ENCODE results near the gene TTC21B.
"Not testable (repeated sequence)": the region's sequence is repeated elsewhere in the genome, so short reads cannot be mapped to it uniquely, and the experiment has no call there.

Gene TTC21B

DNA sequence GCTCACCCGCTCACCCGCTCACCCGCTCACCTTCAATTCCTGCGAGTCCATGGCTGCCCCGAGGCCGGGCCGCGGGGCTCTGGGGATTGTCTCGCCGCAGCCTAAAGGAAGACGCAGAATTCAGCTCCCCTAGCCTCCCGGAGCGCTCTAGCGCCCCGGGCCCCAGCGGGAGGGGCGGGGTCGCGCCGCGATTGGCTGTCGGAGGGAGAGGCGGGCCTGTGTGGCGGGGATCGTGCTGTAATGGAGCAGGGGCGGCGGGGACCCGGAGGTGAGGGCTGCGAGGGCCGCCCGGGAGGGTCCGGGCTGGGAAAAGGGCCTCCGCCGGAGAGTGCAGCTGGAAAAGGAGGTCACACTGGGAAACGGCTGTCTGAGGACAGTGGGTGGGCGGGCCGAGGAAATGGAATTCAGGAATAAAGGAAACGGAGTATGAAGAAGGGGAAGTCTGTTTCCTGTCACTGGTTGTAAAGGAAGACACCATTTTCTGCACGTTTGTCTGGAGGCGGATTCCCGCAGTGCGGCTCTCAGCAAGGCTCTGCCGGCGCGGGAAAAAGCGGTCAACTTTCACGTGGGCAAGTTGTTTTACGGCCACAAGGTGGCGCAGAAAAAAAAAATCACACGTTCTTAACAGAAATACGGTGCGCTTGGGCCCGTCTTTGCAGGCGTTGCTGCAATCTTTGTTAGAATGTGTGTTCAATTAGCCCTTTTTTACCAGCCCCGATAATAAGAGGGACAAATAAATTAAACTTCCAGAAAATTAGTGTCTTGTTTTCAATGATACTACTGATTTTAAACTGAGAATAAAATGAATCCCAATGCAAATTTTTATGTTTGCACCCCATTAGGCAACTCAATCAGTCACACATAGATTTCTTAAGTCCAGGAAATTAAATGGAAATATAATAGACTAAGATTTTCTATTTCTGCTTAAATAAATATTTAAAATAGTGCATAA is at the start of gene TTC21B:
Gene TTC21B (minus strand): TSS at position 122 of the 952 bp plus-strand sequence. CDS start 71 bp downstream, at position 51.
- Histone ChIP-seq H3K4me1 (ENCODE audit: control insufficient read depth, insufficient read depth, low read length) (peaks cover 14% of the 10 kb centered on the region), H3K9me3 (ENCODE audit: control insufficient read depth, insufficient read depth, low read length) (no peaks in the 10 kb centered on the region), H3K9ac (ENCODE audit: low read depth, low read length) (peak within 1 kb of the TSS; percentile 83), H3K27ac (ENCODE audit: low read depth, low read length) (peak within 1 kb of the TSS; percentile 97), H3K27me3 (ENCODE audit: control insufficient read depth, insufficient read depth, low read length) (no peaks in the 10 kb centered on the region), H3K4me3 (ENCODE audit: low read depth, low read length) (peak within 1 kb of the TSS; percentile 75), H3K36me3 (ENCODE audit: control insufficient read depth, insufficient read depth, low read length) (peaks cover 6% of the 10 kb centered on the region; the same call in 1 of the 2 replicates)

GRCh38 chr2:166000401-166000800 is 46.8 kb upstream of the TTC21B start:
- Histone ChIP-seq H3K36me3 (ENCODE audit: control insufficient read depth, insufficient read depth, low read length) (no peaks in the 10 kb centered on the region), H3K27me3 (ENCODE audit: control insufficient read depth, insufficient read depth, low read length) (no peaks in the 10 kb centered on the region), H3K27ac (ENCODE audit: low read depth, low read length) (no peak overlapping the region), H3K9me3 (ENCODE audit: control insufficient read depth, insufficient read depth, low read length) (no peaks in the 10 kb centered on the region), H3K4me1 (ENCODE audit: control insufficient read depth, insufficient read depth, low read length) (no peaks in the 10 kb centered on the region), H3K4me3 (ENCODE audit: low read depth, low read length) (no peak overlapping the region), H3K9ac (ENCODE audit: low read depth, low read length) (no peak overlapping the region)

DNA sequence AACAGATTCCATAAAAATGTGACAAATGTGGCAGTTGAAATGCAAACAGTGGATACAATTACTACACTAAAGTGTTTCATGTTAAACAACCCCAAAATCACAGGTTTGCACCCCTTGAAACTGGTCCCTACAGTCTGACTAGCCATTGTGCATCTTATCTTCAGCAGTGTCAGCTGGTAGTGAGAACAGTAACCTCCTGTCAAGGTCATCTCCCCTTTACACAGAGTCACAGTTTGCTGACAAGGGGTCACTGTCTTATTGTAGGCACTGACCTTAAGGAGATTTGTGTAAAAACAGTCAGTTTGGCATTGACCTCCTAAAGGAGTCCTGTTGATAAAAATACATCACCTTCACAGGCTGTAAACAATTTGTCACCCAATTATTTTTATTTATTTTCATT is 37.3 kb upstream of the TTC21B start:
- H3K4me3 ChIP-seq (ENCODE audit: low read depth, low read length) = no peak overlapping the region
- H3K27ac ChIP-seq (ENCODE audit: low read depth, low read length) = no peak overlapping the region
- no peaks in the 10 kb centered on the region for H3K4me1 ChIP-seq (ENCODE audit: control insufficient read depth, insufficient read depth, low read length)
- H3K36me3 ChIP-seq (ENCODE audit: control insufficient read depth, insufficient read depth, low read length) = no peaks in the 10 kb centered on the region
- no peak overlapping the region for H3K9ac ChIP-seq (ENCODE audit: low read depth, low read length)
- H3K9me3 ChIP-seq (ENCODE audit: control insufficient read depth, insufficient read depth, low read length) = no peaks in the 10 kb centered on the region
- H3K27me3 ChIP-seq (ENCODE audit: control insufficient read depth, insufficient read depth, low read length) = no peaks in the 10 kb centered on the region

GRCh38 chr2:165989851-165990250 is 36.3 kb upstream of the TTC21B start:
- Histone ChIP-seq H3K27me3 (ENCODE audit: control insufficient read depth, insufficient read depth, low read length) (no peaks in the 10 kb centered on the region), H3K4me3 (ENCODE audit: low read depth, low read length) (no peak overlapping the region), H3K27ac (ENCODE audit: low read depth, low read length) (no peak overlapping the region), H3K4me1 (ENCODE audit: control insufficient read depth, insufficient read depth, low read length) (no peaks in the 10 kb centered on the region), H3K9ac (ENCODE audit: low read depth, low read length) (no peak overlapping the region), H3K36me3 (ENCODE audit: control insufficient read depth, insufficient read depth, low read length) (no peaks in the 10 kb centered on the region), H3K9me3 (ENCODE audit: control insufficient read depth, insufficient read depth, low read length) (no peaks in the 10 kb centered on the region)

DNA sequence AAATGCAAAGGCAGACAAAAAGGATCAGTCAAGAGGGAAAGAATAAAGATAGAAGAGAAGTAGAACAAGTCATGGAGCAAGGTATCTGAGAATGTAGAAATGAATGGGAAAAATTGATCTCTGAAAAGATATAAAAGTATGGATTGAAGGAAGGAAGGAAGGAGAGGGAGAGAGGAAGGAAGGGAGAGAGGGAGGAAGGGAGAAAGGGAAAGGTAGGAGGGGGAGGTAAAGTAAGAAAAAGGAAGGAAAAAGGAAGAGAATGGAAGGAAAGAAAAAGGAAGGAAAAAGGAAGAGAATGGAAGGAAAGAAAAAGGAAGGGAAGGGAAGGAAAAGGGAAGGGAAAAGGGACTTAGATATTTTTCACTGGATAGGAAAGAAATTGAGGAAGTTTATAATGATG is 31.5 kb upstream of the TTC21B start:
- H3K27ac ChIP-seq (ENCODE audit: low read depth, low read length) = no peak overlapping the region
- H3K36me3 ChIP-seq (ENCODE audit: control insufficient read depth, insufficient read depth, low read length) = no peaks in the 10 kb centered on the region
- no peak overlapping the region for H3K4me3 ChIP-seq (ENCODE audit: low read depth, low read length)
- no peaks in the 10 kb centered on the region for H3K4me1 ChIP-seq (ENCODE audit: control insufficient read depth, insufficient read depth, low read length)
- H3K27me3 ChIP-seq (ENCODE audit: control insufficient read depth, insufficient read depth, low read length) = no peaks in the 10 kb centered on the region
- no peaks in the 10 kb centered on the region for H3K9me3 ChIP-seq (ENCODE audit: control insufficient read depth, insufficient read depth, low read length)
- no peak overlapping the region for H3K9ac ChIP-seq (ENCODE audit: low read depth, low read length)

DNA sequence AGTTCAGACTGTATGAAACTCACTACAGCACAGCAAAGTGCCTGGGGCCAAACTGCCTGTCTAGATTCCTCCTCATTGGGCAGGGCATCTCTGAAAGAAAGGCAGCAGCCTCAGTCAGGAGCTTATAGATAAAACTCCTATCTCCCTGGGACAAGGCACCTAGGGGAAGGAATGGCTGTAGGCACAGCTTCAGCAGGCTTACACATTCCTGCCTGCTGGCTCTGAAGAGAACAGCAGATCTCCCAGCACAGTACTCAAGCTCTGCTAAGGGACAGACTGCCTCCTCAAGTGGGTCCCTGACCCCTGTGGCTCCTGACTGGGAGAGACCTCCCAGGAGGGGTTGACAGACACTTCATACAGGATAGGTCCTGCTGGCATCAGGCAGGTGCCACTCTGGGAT is 18.6 kb upstream of the TTC21B start:
- not testable (repeated sequence) for H3K9me3 ChIP-seq (ENCODE audit: control insufficient read depth, insufficient read depth, low read length); H3K4me3 ChIP-seq (ENCODE audit: low read depth, low read length); H3K36me3 ChIP-seq (ENCODE audit: control insufficient read depth, insufficient read depth, low read length); H3K27me3 ChIP-seq (ENCODE audit: control insufficient read depth, insufficient read depth, low read length); H3K4me1 ChIP-seq (ENCODE audit: control insufficient read depth, insufficient read depth, low read length); H3K9ac ChIP-seq (ENCODE audit: low read depth, low read length); H3K27ac ChIP-seq (ENCODE audit: low read depth, low read length)

GRCh38 chr2:165970663-165971062 is 17.1 kb upstream of the TTC21B start:
- Histone ChIP-seq H3K9me3 (ENCODE audit: control insufficient read depth, insufficient read depth, low read length) (no peaks in the 10 kb centered on the region), H3K36me3 (ENCODE audit: control insufficient read depth, insufficient read depth, low read length) (no peaks in the 10 kb centered on the region), H3K9ac (ENCODE audit: low read depth, low read length) (no peak overlapping the region)

GRCh38 chr2:165969227-165969626 is 15.7 kb upstream of the TTC21B start:
- Histone ChIP-seq H3K9me3 (ENCODE audit: control insufficient read depth, insufficient read depth, low read length) (no peaks in the 10 kb centered on the region), H3K4me1 (ENCODE audit: control insufficient read depth, insufficient read depth, low read length) (no peaks in the 10 kb centered on the region), H3K4me3 (ENCODE audit: low read depth, low read length) (no peak overlapping the region), H3K27me3 (ENCODE audit: control insufficient read depth, insufficient read depth, low read length) (no peaks in the 10 kb centered on the region), H3K27ac (ENCODE audit: low read depth, low read length) (no peak overlapping the region), H3K9ac (ENCODE audit: low read depth, low read length) (no peak overlapping the region), H3K36me3 (ENCODE audit: control insufficient read depth, insufficient read depth, low read length) (no peaks in the 10 kb centered on the region)

More at GRCh38 chr2:165970663-165971062, 17.1 kb upstream of the TTC21B start:
- H3K27ac ChIP-seq (ENCODE audit: low read depth, low read length) = no peak overlapping the region
- H3K4me3 ChIP-seq (ENCODE audit: low read depth, low read length) = no peak overlapping the region
- no peaks in the 10 kb centered on the region for H3K27me3 ChIP-seq (ENCODE audit: control insufficient read depth, insufficient read depth, low read length)
- no peaks in the 10 kb centered on the region for H3K4me1 ChIP-seq (ENCODE audit: control insufficient read depth, insufficient read depth, low read length)

- Histone ChIP-seq H3K27ac (ENCODE audit: low read depth, low read length) (no peak overlapping the region), H3K9ac (ENCODE audit: low read depth, low read length) (no peak overlapping the region), H3K36me3 (ENCODE audit: control insufficient read depth, insufficient read depth, low read length) (no peaks in the 10 kb centered on the region), H3K4me1 (ENCODE audit: control insufficient read depth, insufficient read depth, low read length) (no peaks in the 10 kb centered on the region), H3K27me3 (ENCODE audit: control insufficient read depth, insufficient read depth, low read length) (no peaks in the 10 kb centered on the region), H3K9me3 (ENCODE audit: control insufficient read depth, insufficient read depth, low read length) (no peaks in the 10 kb centered on the region), H3K4me3 (ENCODE audit: low read depth, low read length) (no peak overlapping the region)
These were observed 14.2 kb upstream of the TTC21B start for GRCh38 chr2:165967746-165968145.

DNA sequence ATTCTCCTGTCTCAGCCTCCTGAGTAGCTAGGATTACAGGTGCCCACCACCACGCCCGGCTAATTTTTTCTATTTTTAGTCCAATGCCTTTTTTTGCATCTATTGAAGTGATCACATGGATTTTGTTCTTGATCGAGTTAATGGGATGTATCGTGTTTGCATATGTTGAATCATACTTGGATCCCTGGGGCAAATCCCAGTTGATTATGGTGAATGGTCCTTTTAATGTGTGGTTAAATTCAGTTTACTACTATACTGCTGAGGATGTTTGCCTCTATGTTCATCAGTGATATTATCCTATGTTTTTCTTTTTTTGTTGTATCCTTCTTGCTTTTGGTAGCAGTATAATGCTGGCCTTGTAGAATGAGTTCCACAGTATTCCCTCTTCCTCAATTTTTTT is 8.2 kb upstream of the TTC21B start:
- Histone ChIP-seq H3K36me3 (ENCODE audit: control insufficient read depth, insufficient read depth, low read length) (no peaks in the 10 kb centered on the region), H3K4me3 (ENCODE audit: low read depth, low read length) (no peak overlapping the region), H3K9me3 (ENCODE audit: control insufficient read depth, insufficient read depth, low read length) (no peaks in the 10 kb centered on the region), H3K27ac (ENCODE audit: low read depth, low read length) (no peak overlapping the region), H3K9ac (ENCODE audit: low read depth, low read length) (no peak overlapping the region), H3K27me3 (ENCODE audit: control insufficient read depth, insufficient read depth, low read length) (no peaks in the 10 kb centered on the region), H3K4me1 (ENCODE audit: control insufficient read depth, insufficient read depth, low read length) (no peaks in the 10 kb centered on the region)

DNA sequence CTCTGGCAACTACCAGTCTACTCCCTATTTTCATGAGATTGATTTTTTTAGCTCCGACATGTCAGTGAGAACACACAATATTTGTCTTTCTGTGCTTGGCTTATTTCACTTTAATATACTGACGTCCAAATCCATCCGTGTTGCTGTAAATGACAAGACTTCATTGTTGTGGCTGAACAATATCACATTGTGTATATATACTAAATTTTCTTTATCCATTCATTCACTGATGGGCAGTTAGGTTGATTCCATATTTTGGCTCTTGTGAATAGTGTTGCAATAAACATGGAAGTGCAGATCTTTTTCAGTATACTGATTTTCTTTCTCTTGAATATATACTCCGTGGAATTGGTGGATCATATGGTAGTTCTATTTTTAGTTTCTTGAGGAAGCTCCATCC is 5.8 kb upstream of the TTC21B start:
- Histone ChIP-seq H3K9ac (ENCODE audit: low read depth, low read length) (no peak overlapping the region), H3K36me3 (ENCODE audit: control insufficient read depth, insufficient read depth, low read length) (no peaks in the 10 kb centered on the region), H3K4me3 (ENCODE audit: low read depth, low read length) (no peak overlapping the region), H3K27ac (ENCODE audit: low read depth, low read length) (no peak overlapping the region), H3K27me3 (ENCODE audit: control insufficient read depth, insufficient read depth, low read length) (no peaks in the 10 kb centered on the region), H3K4me1 (ENCODE audit: control insufficient read depth, insufficient read depth, low read length) (0 out of 2 replicates have a peak, but pooled peaks cover 3% of the 10 kb centered on the region), H3K9me3 (ENCODE audit: control insufficient read depth, insufficient read depth, low read length) (no peaks in the 10 kb centered on the region)

Measured in HUES48 (cell line).